Caki2 (cell line): ENCODE results near the gene RAB30. TPM values are rescaled to one million over a fixed set of nuclear protein-coding genes. Genes with fewer than 3 reads are reported as not detected.

Source experiments
- DNase-seq: peaks from one replicate; pipeline ENCODE4 v3.0.0-alpha.2; 2015; ENCODE audit warnings: low read depth
- in situ Hi-C: cut with HindIII; loops from 2 replicates; pipeline ENCODE4 v1.10.0; 2016; ENCODE audit warnings: low sequenced_read_pairs, low pct_unique_long_range_greater_than_20kb, mixed read lengths
- total RNA-seq: library from RNA; depleted of rRNA; stranded (reverse); fragments of >200 nt; shearing (Covaris generic); gene quantifications from 2 replicates; pipeline ENCODE4 v1.2.3, GENCODE V29; 2014; ENCODE audit warnings: low replicate concordance

Gene RAB30
- total RNA-seq, 1 experiment from 2014 or later: 3.2 TPM

DNA sequence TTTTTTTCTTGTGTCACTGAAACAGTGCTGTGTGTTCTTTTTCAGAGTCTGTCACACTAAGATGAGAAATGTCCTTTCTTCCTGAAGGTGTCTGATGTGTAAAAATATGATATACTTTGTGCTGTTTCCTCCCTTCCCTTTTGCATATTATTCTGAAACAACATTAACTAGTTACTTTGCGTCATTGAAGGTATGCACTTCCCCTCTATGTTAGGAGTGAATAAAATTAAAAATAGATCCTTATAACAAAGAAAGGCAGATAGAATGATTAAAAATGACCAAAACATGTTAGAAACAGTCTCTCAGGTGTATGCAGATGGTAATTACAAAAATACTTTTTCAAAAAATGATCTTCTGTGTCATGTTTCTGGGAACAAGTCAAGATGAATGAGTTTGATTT, 1.6 kb upstream of the RAB30 start:
- no peak for DNase-seq
- in situ Hi-C loops: no loop called here

GRCh38 chr11:83072350-83073242, 899 bp upstream of the RAB30 start:
- no peak for DNase-seq
- in situ Hi-C loops: no loop called here

GRCh38 chr11:83070731-83071566, 748 bp downstream of the RAB30 start:
- peak; percentile 13 for DNase-seq
- in situ Hi-C loops: no loop called here

DNA sequence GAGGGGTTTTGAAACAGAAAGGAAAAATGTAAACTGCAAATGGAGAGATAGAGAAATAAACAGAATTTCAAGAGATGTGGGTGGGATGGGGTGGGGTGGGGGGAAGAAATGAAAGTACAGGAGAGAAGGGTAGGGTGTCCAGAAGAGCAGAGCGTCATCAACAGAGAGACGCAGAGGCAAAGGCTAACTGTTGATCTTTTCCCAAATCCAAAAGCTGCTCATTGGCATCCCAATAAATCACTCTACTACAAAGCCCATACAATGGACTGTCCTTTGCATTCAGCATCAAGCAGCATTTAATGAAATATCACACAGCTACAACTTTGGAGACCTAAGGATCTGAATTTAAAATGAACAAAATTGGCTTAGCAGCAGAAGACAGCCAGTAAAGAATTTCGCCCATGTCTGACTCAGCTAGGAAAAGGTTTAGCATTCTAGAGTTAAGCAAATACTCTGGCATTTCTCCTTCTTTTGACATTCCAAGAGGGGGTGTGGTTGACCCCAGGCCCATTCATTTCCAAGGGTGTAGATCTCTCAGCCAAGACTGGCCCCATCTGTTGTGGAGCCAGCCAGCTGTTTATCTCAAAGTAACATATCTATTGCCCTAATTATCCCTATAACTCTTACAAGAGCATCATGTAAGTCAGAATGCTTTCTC, 1.5 kb downstream of the RAB30 start:
- in situ Hi-C loops: no loop called here
- peak; percentile 17 for DNase-seq

- in situ Hi-C loops: no loop called here
- DNase-seq: no peak
Measured at GRCh38 chr11:83069441-83070043, 2.2 kb downstream of the RAB30 start.

- in situ Hi-C loops: no loop called here
- DNase-seq: no peak
Measured at GRCh38 chr11:83068568-83068967, 3.1 kb downstream of the RAB30 start.

- no peak for DNase-seq
- in situ Hi-C loops: no loop called here
Measured at GRCh38 chr11:83064011-83064410, 7.7 kb downstream of the RAB30 start.

- peak; percentile 16 for DNase-seq
- in situ Hi-C loops: no loop called here
Measured at GRCh38 chr11:83063073-83063754, 8.5 kb downstream of the RAB30 start.

GRCh38 chr11:83061883-83062282, 9.8 kb downstream of the RAB30 start:
- in situ Hi-C loops: no loop called here
- DNase-seq: no peak

DNA sequence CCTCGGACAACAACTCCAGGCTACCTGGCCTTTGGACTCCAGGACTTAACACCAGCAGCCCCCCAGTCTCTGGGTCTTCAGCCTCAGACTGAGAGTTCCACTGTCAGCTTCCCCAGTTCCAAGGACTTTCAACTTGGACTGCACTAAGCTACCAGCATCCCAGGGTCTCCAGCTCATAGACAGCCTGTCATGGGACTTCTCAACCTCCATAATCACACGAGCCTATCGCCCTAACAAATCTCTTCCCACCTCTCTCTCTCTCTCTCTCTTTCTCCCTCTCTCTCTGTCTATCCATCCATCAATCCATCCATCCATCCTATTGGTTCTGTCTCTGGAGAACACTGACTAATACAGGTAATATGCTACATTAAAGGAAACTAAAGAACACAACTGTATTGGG, 10.7 kb downstream of the RAB30 start:
- in situ Hi-C loops: no loop called here
- no peak for DNase-seq

- no peak for DNase-seq
- in situ Hi-C loops: no loop called here
Measured at GRCh38 chr11:83057721-83058120, 14.0 kb downstream of the RAB30 start.

DNA sequence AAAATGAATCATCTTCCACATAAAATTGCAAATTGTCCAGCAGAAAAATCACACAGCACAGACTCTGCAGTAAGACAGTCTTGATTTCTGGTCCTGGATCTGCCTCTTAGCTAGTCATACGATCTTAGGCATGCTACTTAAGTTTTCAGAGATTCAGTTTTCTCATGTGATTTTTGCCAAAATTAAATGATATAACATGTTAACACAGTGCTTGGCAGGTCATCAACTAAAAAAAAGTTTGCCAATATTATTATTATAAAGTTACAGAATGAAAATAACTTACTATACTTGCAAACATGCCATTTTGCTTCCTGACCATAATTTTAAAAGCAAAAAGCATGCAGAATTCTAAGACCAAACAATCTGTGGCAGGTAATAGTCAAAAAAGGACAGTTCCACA, 15.1 kb downstream of the RAB30 start:
- in situ Hi-C loops: no loop called here
- DNase-seq: no peak

GRCh38 chr11:83056204-83056603, 15.5 kb downstream of the RAB30 start:
- DNase-seq: no peak
- in situ Hi-C loops: no loop called here

DNA sequence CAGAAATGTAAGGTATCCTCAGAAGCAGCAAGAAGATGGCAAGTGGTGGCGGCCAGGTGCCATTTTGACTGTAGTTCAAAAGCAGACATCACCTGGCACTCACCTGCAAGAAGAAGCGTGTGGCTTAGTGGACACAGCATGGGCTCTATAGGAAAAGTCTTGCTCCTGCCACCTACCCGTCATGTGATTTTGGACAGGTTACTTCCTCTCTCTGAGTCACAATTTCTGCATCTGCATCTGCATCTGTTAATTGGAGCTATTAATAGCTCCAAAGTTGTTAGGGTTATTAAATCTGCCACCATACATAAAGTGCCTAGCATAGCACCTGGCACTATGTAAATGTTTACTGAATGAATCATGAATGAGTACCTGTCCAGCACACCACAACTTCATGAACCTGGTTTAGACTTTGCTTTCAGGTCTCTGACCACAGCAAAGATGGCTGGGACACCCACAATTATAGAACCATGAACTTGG, 16.8 kb downstream of the RAB30 start:
- in situ Hi-C loops: no loop called here
- no peak for DNase-seq

DNA sequence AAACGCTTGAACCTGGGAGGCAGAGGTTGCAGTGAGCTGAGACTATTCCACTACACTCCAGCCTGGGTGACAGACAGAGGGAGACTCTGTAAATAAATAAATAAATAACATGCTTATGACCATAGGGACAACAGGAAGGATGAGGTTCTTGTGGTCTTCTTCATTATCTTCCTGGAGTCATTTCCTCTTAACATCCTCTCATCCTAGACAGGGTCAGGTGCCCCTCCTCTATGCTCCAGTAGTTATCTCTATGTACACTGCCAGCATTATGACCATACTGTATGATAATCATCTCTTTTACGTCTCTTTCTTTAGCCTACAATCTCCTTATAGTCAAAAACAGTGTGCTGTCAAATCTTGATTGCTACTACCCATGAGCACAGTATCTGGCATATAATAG, 17.7 kb downstream of the RAB30 start:
- DNase-seq: no peak
- in situ Hi-C loops: no loop called here

DNA sequence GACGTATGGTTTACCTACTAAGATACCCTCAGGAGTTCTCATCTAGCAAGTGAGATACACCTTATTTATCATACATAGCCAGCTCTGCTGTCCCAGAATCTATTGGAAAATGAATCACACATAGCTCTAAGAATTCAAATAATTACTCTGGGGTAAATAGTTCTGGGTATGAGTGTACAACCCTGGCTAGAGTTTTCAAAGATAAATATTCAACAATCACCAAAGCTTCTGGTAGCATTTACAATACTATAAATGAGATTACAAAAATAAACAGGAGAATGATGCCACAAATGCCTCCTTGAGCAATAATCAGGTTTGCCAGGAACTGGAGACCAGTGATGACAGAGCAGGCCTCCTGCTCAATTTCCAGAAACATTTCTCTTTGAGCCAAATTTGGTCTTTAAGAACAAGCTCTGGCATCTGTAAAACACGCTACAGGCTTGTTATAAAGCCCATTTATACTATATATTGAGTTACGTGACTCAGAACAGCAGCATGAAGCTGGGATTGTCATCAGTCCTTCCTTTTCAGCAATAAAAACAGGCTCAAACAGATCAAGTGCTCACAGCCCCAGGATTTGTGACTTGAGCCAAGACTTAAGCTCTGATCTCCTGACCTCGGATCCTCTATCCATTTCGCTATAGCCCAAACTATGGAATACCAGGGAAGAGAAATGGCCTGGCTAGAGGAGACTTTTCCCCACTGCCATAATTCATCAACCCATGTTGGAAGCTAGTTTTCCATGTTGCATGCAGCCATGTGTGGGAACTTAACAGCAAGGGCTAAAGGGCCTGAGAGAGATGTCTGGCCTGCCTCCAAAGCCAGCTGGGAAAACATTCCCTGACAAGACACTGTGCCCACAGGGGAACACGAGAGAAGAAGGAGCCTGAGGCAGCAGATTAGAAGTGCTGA, 19.7 kb downstream of the RAB30 start:
- in situ Hi-C loops: no loop called here
- no peak for DNase-seq
